PFSK-1 (cell line): ENCODE results near the gene LDB3.

Source experiments
- POLR2AphosphoS5 ChIP-seq: IDR thresholded peaks from 2 replicates; pipeline ENCODE4 v1.6.1; 2012; ENCODE audit warnings: low read depth, mild to moderate bottlenecking, control low read depth, low read length, moderate library complexity
- SIN3A ChIP-seq: IDR thresholded peaks from 2 replicates; pipeline ENCODE4 v1.6.1; 2012; ENCODE audit warnings: mild to moderate bottlenecking, low read length, moderate library complexity, borderline replicate concordance; ENCODE audit not compliant: insufficient read depth
- TAF1 ChIP-seq: IDR thresholded peaks from 2 replicates; pipeline ENCODE4 v1.6.1; 2012; ENCODE audit warnings: low read length, control low read depth, borderline replicate concordance; ENCODE audit not compliant: insufficient read depth

DNA sequence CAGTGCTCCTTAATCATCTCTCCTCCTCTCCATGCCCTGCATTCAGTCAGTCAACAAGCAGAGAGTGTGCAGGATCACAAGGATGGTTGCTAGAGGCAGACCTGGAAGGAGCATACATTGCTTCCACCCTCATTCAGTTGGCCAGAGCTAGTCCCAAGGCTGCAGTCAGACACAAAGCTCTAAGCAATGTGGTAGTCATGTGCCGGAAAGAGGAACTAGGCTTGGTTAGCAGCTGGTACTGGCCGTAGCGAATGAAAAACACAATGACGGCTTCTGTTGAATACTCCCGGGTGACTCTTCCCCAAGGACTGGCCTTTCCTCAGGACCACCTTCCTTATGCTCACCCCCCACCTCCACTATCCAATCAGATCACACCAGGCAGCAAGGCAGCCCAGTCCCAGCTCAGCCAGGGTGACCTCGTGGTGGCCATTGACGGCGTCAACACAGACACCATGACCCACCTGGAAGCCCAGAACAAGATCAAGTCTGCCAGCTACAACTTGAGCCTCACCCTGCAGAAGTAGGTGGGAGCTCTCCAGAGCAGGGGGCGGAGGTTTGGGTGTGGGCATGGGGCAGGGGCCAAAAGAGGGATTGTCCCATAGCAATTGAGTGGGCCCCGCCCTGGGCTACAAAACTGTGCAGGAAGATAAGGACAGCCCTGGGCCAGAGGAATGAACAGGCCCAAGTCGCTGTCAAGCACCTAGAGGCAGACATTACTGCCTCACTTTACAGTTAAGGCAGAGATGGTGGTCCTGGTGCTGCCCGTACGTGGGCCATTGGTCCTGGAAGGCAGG, 10.9 kb downstream of the LDB3 start:
- TF ChIP-seq POLR2AphosphoS5 (no peak), SIN3A (no peak), TAF1 (no peak)
